Measurements from ENCODE around the gene NHERF2. TPM values are rescaled to one million over a fixed set of nuclear protein-coding genes. Genes with fewer than 3 reads are reported as not detected.

The NHERF2 gene
- total RNA-seq, 1 donor from 2014 or later = 3.0 TPM

GRCh38 chr16:1991948-1992703, 34.6 kb upstream of the NHERF2 start:
- TF ChIP-seq EZH2 (IDR thresholded peaks at IDR 0.05) = no peak
- TF ChIP-seq EZH2phosphoT487 (IDR thresholded peaks at IDR 0.05) = peak; percentile 19
- H3K4me1 ChIP-seq = peaks cover 10% of the 10 kb centered on the region
- H3K27me3 Mint-ChIP-seq (ENCODE audit: insufficient read depth, low read depth) = peaks cover 27% of the 10 kb centered on the region
- H3K9me3 ChIP-seq (ENCODE audit: low read depth) = no peaks in the 10 kb centered on the region
- peak overlapping the region; percentile 41 for H3K4me3 Mint-ChIP-seq
- peaks cover 24% of the 10 kb centered on the region for H4K20me1 ChIP-seq (ENCODE audit: low read depth)
- peak overlapping the region; percentile 84 for H3K4me2 ChIP-seq
- peaks cover 58% of the 10 kb centered on the region for H3F3A ChIP-seq (ENCODE audit: low read depth)
- no peak overlapping the region for H3K27ac Mint-ChIP-seq
- peak overlapping the region; percentile 28 for H3K4me3 ChIP-seq
- peaks cover 2% of the 10 kb centered on the region for H3K9me3 Mint-ChIP-seq
- peaks cover 5% of the 10 kb centered on the region for H3K36me3 Mint-ChIP-seq
- no peak overlapping the region for H2AFZ ChIP-seq (replicated peaks)
- peak; percentile 97 for DNase-seq (ENCODE audit: low spot score)
- H3K79me2 ChIP-seq (ENCODE audit: low read depth) = no peaks in the 10 kb centered on the region
- no peaks in the 10 kb centered on the region for H3K36me3 ChIP-seq
- H3K27ac ChIP-seq = no peak overlapping the region
- peaks cover 11% of the 10 kb centered on the region for H3K4me1 Mint-ChIP-seq
- H3K9ac ChIP-seq = no peak overlapping the region
- H3K27me3 ChIP-seq = peaks cover 58% of the 10 kb centered on the region

GRCh38 chr16:1992704-1993317, 33.9 kb upstream of the NHERF2 start:
- H3K79me2 ChIP-seq (ENCODE audit: low read depth) = no peaks in the 10 kb centered on the region
- no peaks in the 10 kb centered on the region for H3K9me3 ChIP-seq (ENCODE audit: low read depth)
- H2AFZ ChIP-seq (replicated peaks) = no peak overlapping the region
- TF ChIP-seq EZH2 (IDR thresholded peaks at IDR 0.05) (no peak), CTCF (IDR thresholded peaks at IDR 0.05) (no peak), EZH2phosphoT487 (IDR thresholded peaks at IDR 0.05) (no peak)
- Mint-ChIP-seq H3K27me3 (ENCODE audit: insufficient read depth, low read depth) (peaks cover 27% of the 10 kb centered on the region), H3K4me1 (peaks cover 11% of the 10 kb centered on the region), H3K4me3 (no peak overlapping the region), H3K9me3 (peaks cover 2% of the 10 kb centered on the region), H3K27ac (no peak overlapping the region), H3K36me3 (peaks cover 8% of the 10 kb centered on the region)
- DNase-seq (ENCODE audit: low spot score) = peak; percentile 51
- no peak overlapping the region for H3K4me3 ChIP-seq
- no peak overlapping the region for H3K27ac ChIP-seq
- H3K4me2 ChIP-seq = peak overlapping the region; percentile 24
- H3F3A ChIP-seq (ENCODE audit: low read depth) = peaks cover 58% of the 10 kb centered on the region
- H4K20me1 ChIP-seq (ENCODE audit: low read depth) = peaks cover 24% of the 10 kb centered on the region
- H3K36me3 ChIP-seq = no peaks in the 10 kb centered on the region
- H3K4me1 ChIP-seq = peaks cover 10% of the 10 kb centered on the region
- peaks cover 58% of the 10 kb centered on the region for H3K27me3 ChIP-seq
- H3K9ac ChIP-seq = no peak overlapping the region

DNA sequence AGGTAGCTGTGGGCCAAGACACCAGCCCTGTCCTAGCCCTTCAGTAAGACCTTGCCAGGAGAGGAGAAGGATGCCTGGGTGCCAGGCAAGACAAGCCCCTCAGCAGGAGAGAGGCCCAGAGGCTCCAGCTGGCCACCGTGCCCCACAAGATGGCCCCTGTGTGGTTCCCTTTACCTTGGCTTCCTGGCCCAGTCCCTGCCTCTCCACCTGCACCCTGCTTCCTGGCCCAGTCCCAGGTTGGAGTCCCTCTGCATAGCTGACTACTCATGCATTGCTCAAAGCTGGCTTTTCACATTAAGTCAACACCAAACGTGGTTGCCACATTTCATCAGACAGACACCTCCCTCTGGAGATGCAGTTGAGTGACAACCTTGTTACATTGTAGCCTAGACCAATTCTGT, 33.0 kb upstream of the NHERF2 start:
- H3K9ac ChIP-seq = no peak overlapping the region
- H3K9me3 ChIP-seq (ENCODE audit: low read depth) = no peaks in the 10 kb centered on the region
- Mint-ChIP-seq H3K4me3 (no peak overlapping the region), H3K36me3 (peaks cover 7% of the 10 kb centered on the region), H3K27ac (no peak overlapping the region), H3K27me3 (ENCODE audit: insufficient read depth, low read depth) (peaks cover 22% of the 10 kb centered on the region), H3K9me3 (peaks cover 2% of the 10 kb centered on the region), H3K4me1 (peaks cover 8% of the 10 kb centered on the region)
- no peak for TF ChIP-seq EZH2phosphoT487 (IDR thresholded peaks at IDR 0.05)
- no peak for TF ChIP-seq EZH2 (IDR thresholded peaks at IDR 0.05)
- no peak for TF ChIP-seq CTCF (IDR thresholded peaks at IDR 0.05)
- no peaks in the 10 kb centered on the region for H3K79me2 ChIP-seq (ENCODE audit: low read depth)
- peaks cover 10% of the 10 kb centered on the region for H3K4me1 ChIP-seq
- peaks cover 22% of the 10 kb centered on the region for H4K20me1 ChIP-seq (ENCODE audit: low read depth)
- H3K27me3 ChIP-seq = peaks cover 48% of the 10 kb centered on the region
- DNase-seq (ENCODE audit: low spot score) = no peak
- peaks cover 55% of the 10 kb centered on the region for H3F3A ChIP-seq (ENCODE audit: low read depth)
- no peaks in the 10 kb centered on the region for H3K36me3 ChIP-seq
- H3K27ac ChIP-seq = no peak overlapping the region
- no peak overlapping the region for H2AFZ ChIP-seq (replicated peaks)
- no peak overlapping the region for H3K4me2 ChIP-seq
- H3K4me3 ChIP-seq = no peak overlapping the region
